HG02885 (cell line): Measurements from ENCODE around the gene CCNI.
"Not testable (repeated sequence)": the region's sequence is repeated elsewhere in the genome, so short reads cannot be mapped to it uniquely, and the experiment has no call there.

Experiments used
- ATAC-seq: cut with Tn5 transposase; IDR thresholded peaks from one replicate; pipeline ENCODE4 v1.9.1; 2021; ENCODE audit warnings: mild to moderate bottlenecking; ENCODE audit not compliant: unreplicated experiment, poor library complexity

CCNI gene

DNA sequence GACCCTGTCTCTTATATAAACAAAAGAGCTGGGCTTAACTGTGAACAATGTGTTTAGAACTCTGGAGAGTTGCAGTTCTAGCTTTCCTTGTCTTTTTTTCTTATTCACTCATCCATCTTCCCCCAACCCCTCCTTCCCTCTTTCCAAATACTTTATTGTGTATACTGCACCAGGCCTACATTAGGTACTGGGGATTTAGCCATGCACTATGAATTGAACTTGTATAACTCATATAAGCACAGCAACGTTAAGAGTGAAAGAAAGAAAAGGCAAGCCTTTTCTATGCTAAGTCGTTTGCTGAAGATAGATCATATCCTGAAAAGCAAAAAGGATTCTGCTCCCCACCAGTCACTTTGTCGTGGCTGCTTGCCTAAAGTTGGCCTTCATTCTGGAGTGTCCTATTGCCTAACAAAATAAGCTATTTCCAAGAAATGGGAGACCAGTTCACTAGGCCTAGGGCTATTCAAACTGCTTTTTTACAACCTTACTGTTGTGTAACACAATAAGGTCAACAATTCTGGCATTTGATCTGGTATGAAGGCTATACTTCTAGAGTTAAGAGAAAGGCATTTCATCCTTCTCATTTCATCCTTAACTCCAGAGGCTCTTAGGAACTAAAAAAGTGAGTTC lies 32.2 kb downstream of the CCNI start:
- no peak for ATAC-seq

DNA sequence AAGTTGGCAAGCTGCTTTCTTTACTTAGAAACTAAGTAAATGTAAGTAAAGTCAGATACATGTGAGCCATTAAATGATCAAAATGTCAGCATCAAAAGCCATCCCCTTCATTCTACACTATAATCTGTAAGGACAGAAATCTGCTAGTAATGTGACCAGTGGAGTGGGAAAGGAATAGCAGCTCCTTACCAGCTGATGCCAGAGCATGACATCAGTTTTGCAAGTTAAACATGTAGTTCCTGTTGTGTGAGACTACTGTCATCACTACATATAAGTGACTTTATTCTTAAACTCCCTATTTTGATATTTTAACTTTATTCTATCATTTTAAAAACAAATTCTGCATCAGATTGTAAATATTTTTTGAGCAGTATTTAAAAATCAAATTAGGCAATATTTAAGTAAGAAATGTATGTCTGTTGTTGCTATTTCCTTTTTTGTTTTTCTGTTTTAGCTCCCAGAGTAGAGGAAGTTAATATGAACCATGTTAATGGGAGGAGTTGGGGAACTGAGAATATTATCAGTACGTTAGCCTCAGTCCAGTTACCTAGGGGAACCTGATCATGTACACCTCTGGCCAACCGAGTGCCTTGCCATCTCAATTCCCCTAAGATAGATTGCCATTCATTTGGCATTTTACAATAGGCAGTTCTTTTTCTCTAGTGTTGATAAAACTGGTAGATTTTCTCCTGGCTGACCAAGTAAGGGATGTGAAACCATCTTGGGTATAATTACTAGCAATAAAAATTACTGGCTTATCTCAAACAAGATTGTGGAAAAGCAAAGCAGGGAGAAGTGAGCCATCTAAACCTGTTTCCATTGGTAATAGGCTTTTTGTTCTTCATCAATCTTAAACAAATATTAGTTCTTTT lies 34.7 kb downstream of the CCNI start:
- peak; percentile 41 for ATAC-seq

- ATAC-seq = no peak
Observed at GRCh38 chr4:77040270-77040669, 35.5 kb downstream of the CCNI start.

- ATAC-seq = no peak
Observed at GRCh38 chr4:77039796-77040195, 36.0 kb downstream of the CCNI start.

DNA sequence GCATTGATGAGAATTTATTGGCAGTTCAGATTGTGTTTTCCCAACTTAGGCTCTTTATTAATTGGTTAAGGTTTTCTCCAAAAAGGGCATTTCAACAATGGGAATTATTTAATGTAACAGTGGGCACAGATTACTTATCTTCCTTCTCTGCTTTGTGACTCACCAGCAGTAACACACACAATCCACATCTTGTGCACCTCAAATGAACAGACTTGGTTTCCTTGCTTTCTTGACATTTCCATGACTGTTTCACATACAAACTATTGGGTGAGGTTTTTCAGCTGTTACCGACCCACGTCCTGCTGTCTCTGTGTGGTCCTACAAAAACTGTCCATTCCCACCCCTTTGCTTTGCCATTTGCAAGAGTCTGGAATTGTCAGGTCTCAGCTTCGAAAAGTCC lies 38.1 kb downstream of the CCNI start:
- ATAC-seq = no peak

- not testable (repeated sequence) for ATAC-seq
Observed at GRCh38 chr4:77037168-77037567, 38.6 kb downstream of the CCNI start.

- no peak for ATAC-seq
Observed at GRCh38 chr4:77036206-77036605, 39.6 kb downstream of the CCNI start.

- no peak for ATAC-seq
Observed at GRCh38 chr4:77035153-77035552, 40.6 kb downstream of the CCNI start.

GRCh38 chr4:77031544-77031943 lies 44.2 kb downstream of the CCNI start:
- no peak for ATAC-seq

- not testable (repeated sequence) for ATAC-seq
Observed at GRCh38 chr4:77029757-77030156, 46.0 kb downstream of the CCNI start.

GRCh38 chr4:77028246-77028645 lies 47.5 kb downstream of the CCNI start:
- no peak for ATAC-seq

DNA sequence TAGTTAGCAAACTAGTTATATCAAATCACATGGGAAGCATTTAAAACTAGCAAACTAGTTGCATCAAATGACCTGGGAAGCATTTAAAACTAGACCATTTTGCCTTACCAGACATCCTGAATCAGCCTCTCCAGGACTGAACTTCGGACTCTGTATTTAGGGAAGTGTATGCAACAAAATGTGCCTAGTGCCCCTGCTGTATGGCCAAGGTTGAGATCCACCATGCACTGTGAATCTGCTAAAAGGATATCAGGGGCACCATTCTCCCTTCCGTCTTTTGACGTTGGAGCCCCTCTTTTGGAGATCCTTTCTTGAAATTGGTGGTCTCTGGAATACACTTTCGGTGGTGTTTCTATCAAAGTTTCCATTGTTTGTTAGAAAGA lies 49.5 kb downstream of the CCNI start:
- peak; percentile 10 for ATAC-seq

- peak; percentile 90 for ATAC-seq
Observed at GRCh38 chr4:77025643-77026321, 50.0 kb downstream of the CCNI start.

GRCh38 chr4:77023920-77024319 lies 51.9 kb downstream of the CCNI start:
- no peak for ATAC-seq

GRCh38 chr4:77022560-77023179 lies 53.1 kb downstream of the CCNI start:
- no peak for ATAC-seq

GRCh38 chr4:77021614-77022089 lies 54.1 kb downstream of the CCNI start:
- ATAC-seq = no peak

DNA sequence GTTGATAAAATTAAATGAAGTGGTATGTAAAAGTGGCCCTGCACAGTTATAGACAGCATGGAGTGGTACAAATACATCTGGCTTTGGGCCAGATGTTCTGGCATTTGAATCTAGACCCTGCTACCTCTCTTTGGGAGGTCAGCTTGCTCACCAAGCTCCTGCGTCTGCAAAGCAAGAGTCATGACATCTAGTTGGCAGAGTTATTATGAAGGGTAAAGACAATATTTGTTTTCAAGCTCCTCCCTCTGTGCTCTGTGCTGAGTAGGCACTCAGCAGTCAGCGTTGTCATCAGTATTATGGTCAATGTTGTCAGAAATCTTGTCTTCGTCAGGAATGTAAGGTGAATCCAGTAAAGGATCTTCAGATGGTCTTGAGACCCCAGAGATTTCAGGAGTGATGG lies 55.8 kb downstream of the CCNI start:
- ATAC-seq = no peak

DNA sequence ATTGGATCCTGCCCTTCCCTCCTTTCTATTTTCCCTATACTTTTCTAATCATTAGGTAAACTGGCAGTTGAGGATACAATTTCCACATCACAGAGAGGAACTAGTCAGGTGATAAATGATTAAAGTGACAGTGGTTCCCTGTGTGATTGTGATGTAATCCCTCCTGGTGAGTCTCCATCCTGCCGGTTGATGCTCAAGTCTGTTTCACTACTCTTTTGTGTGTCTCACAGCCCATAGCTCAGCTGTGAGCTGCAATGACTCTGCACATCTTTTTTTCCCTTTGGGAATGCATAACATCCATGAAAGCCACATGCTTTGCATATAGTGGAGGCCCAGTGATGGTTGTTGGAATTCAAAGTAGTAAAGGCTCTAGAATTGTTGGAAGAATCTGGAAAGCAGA lies 60.4 kb downstream of the CCNI start:
- ATAC-seq = no peak

GRCh38 chr4:77014256-77014655 lies 61.5 kb downstream of the CCNI start:
- no peak for ATAC-seq

DNA sequence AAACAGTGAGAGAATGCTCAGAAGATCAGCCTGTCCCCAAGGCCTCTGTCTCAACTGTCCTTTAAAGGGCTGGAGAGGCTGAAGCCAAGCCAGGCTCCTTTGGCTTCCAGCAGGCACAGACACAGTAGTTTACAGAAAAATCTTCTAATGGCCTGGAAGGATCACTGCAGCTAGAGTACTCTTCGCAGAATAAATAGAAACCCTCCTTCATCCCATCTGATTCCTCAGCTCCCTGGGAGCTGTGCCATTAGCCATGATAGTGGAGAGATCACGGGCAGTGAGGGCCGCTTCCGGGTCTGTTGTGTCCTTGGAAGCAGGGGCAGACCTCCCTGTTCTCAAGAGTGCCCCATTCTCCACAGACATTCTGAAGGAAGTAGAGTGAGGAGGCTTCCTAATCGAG lies 63.1 kb downstream of the CCNI start:
- ATAC-seq = no peak
